HepG2 (cell line): ENCODE data around the gene ATL2. TPM values are rescaled to one million over a fixed set of nuclear protein-coding genes. Genes with fewer than 3 reads are reported as not detected.

ENCODE experiments used
- E2F1 ChIP-seq: sonication (generic); formaldehyde crosslinking; IDR thresholded peaks from 2 replicates; pipeline ENCODE4 v1.5.0; 2020; ENCODE audit warnings: missing genetic modification reagents
- HNF1B ChIP-seq: sonication (generic); formaldehyde crosslinking; IDR thresholded peaks from 2 replicates; pipeline ENCODE4 v1.5.1; 2020; ENCODE audit warnings: mild to moderate bottlenecking, moderate library complexity, missing genetic modification reagents
- KMT2B ChIP-seq: IDR thresholded peaks from 2 replicates; pipeline ENCODE4 v1.6.1; 2016; ENCODE audit warnings: missing genetic modification reagents, missing compliant biosample characterization
- SNAPC2 ChIP-seq: sonication (generic); formaldehyde crosslinking; IDR thresholded peaks from 2 replicates; pipeline ENCODE4 v1.8.1; 2022; ENCODE audit warnings: mild to moderate bottlenecking, missing genetic modification reagents
- THAP8 ChIP-seq: sonication (generic); formaldehyde crosslinking; IDR thresholded peaks from 2 replicates; pipeline ENCODE4 v1.5.1; 2020; ENCODE audit warnings: missing genetic modification reagents, mild to moderate bottlenecking, borderline replicate concordance
- ZBTB38 ChIP-seq: sonication (generic); formaldehyde crosslinking; IDR thresholded peaks from 2 replicates; pipeline ENCODE4 v1.5.1; 2020; ENCODE audit warnings: mild to moderate bottlenecking, missing genetic modification reagents
- ZBTB4 ChIP-seq: sonication (generic); formaldehyde crosslinking; IDR thresholded peaks from 2 replicates; pipeline ENCODE4 v1.4.0; 2020; ENCODE audit warnings: missing genetic modification reagents, mild to moderate bottlenecking, borderline replicate concordance
- ZIK1 ChIP-seq: sonication (generic); formaldehyde crosslinking; IDR thresholded peaks from 2 replicates; pipeline ENCODE4 v1.5.0; 2020; ENCODE audit warnings: mild to moderate bottlenecking, low read depth, missing genetic modification reagents, borderline replicate concordance
- ZNF20 ChIP-seq: sonication (generic); formaldehyde crosslinking; IDR thresholded peaks from 2 replicates; pipeline ENCODE4 v1.4.0; 2020; ENCODE audit warnings: mild to moderate bottlenecking, moderate library complexity, missing genetic modification reagents
- ZNF274 ChIP-seq: sonication (generic); formaldehyde crosslinking; IDR thresholded peaks from 2 replicates; pipeline ENCODE4 v1.5.1; 2020; ENCODE audit warnings: mild to moderate bottlenecking, missing genetic modification reagents
- ZNF280B ChIP-seq: sonication (generic); formaldehyde crosslinking; IDR thresholded peaks from 2 replicates; pipeline ENCODE4 v1.5.0; 2020; ENCODE audit warnings: missing genetic modification reagents, mild to moderate bottlenecking, borderline replicate concordance
- ZNF503 ChIP-seq: sonication (generic); formaldehyde crosslinking; IDR thresholded peaks from 2 replicates; pipeline ENCODE4 v1.4.0; 2020; ENCODE audit warnings: missing genetic modification reagents
- ZNF512 ChIP-seq: sonication (generic); formaldehyde crosslinking; IDR thresholded peaks from 2 replicates; pipeline ENCODE4 v1.4.0; 2020; ENCODE audit warnings: mild to moderate bottlenecking, missing genetic modification reagents
- ZNF629 ChIP-seq: sonication (generic); formaldehyde crosslinking; conservative IDR thresholded peaks from 2 replicates; pipeline ENCODE4 v1.5.0; 2020; ENCODE audit warnings: missing genetic modification reagents
- ZNF839 ChIP-seq: sonication (generic); formaldehyde crosslinking; IDR thresholded peaks from 2 replicates; pipeline ENCODE4 v1.4.0; 2020; ENCODE audit warnings: missing genetic modification reagents, mild to moderate bottlenecking, borderline replicate concordance
- polyA plus RNA-seq, 8 experiments: library from polyadenylated mRNA; depleted of rRNA in 3 of 8; stranded (reverse) in 7 of 8; unstranded in 1 of 8; fragments of >200 nt; fragmentation: Illumina TruSeq in 4 of 8; extraction: Trizol in 4 of 8; gene quantifications; 2 replicates each; pipeline versions ENCODE4 v1.2.1 to v1.2.3, GENCODE V29; 2011 to 2016; ENCODE audit warnings: low read depth in 4 of 8, missing spikeins in 1 of 8, mixed read lengths in 1 of 8; ENCODE audit not compliant: insufficient read depth in 1 of 8
- total RNA-seq, 5 experiments: library from RNA; depleted of rRNA; stranded (reverse); fragments of >200 nt; fragmentation: Illumina TruSeq; extraction: Trizol; gene quantifications; 2 replicates each; pipeline ENCODE4 v1.2.3, GENCODE V29; 2016; ENCODE audit warnings: low read depth in 1 of 5

ATL2 gene
- total and polyA plus RNA-seq, 2 of the 13 experiments (the other 11 are each of a cell fraction or from before 2014, with no cell fraction given): 56.5 to 119 TPM

- peak; percentile 18; the same call in 1 of the 2 replicates for TF ChIP-seq ZBTB4 (CRISPR knock-in tag)
- TF ChIP-seq THAP8: no peak
- TF ChIP-seq ZIK1 (CRISPR knock-in tag): no peak; the same call in 1 of the 2 replicates
- TF ChIP-seq ZNF629 (CRISPR knock-in tag): no peak; the same call in 1 of the 2 replicates
- TF ChIP-seq ZNF503 (CRISPR knock-in tag): peak; percentile 58; the same call in 1 of the 2 replicates
- TF ChIP-seq ZNF512 (CRISPR knock-in tag): no peak
- peak; percentile 68; the same call in 1 of the 2 replicates for TF ChIP-seq ZBTB38 (CRISPR knock-in tag)
- TF ChIP-seq ZNF839 (CRISPR knock-in tag): no peak
- no peak for TF ChIP-seq ZNF280B (CRISPR knock-in tag)
- peak; percentile 29; the same call in 1 of the 2 replicates for TF ChIP-seq E2F1
- peak; percentile 38; the same call in 1 of the 2 replicates for TF ChIP-seq HNF1B
- no peak for TF ChIP-seq SNAPC2 (CRISPR knock-in tag)
- no peak for TF ChIP-seq KMT2B (CRISPR knock-in tag)
- TF ChIP-seq ZNF20 (CRISPR knock-in tag): no peak; the same call in 1 of the 2 replicates
- TF ChIP-seq ZNF274 (CRISPR knock-in tag): 0 out of 2 replicates have a peak, but pooled peaks have one; percentile 47
Measured at GRCh38 chr2:38405917-38406596, 29.0 kb upstream of the ATL2 start (continued).
